ENCODE measurements around the gene SLC6A11.

The SLC6A11 gene

GRCh38 chr3:10816019-10816862 lies at the start of gene SLC6A11:
TSS of gene SLC6A11 (plus strand) at chr3:10816228. CDS start at chr3:10816266, 38 bp downstream.
- TF ChIP-seq CTCF (IDR thresholded peaks at IDR 0.05; ENCODE audit: low read depth, low read length, missing control alignments) = no peak
- in situ Hi-C loops (cut with HindIII; ENCODE audit: low pct_ligation_motif_present, low sequenced_read_pairs) = no loop called here
- no peak within 1 kb of the TSS for H3K4me3 ChIP-seq (ENCODE audit: low read depth, low read length)
- no peak for DNase-seq
- no peak within 1 kb of the TSS for H3K27ac ChIP-seq
- H3K27me3 ChIP-seq (replicated peaks) = peaks cover 27% of the 10 kb centered on the region
- no peaks in the 10 kb centered on the region for H3K36me3 ChIP-seq (replicated peaks)

- in situ Hi-C loops (cut with HindIII; ENCODE audit: low pct_ligation_motif_present, low sequenced_read_pairs) = no loop called here
- Histone ChIP-seq H3K36me3 (replicated peaks) (no peaks in the 10 kb centered on the region), H3K27ac (no peak overlapping the region), H3K27me3 (replicated peaks) (no peaks in the 10 kb centered on the region), H3K4me3 (ENCODE audit: low read depth, low read length) (no peak overlapping the region)
- TF ChIP-seq CTCF (IDR thresholded peaks at IDR 0.05; ENCODE audit: low read depth, low read length, missing control alignments) = no peak
- no peak for DNase-seq
Observed at GRCh38 chr3:10768708-10769394, 47.2 kb upstream of the SLC6A11 start.

- Histone ChIP-seq H3K4me3 (ENCODE audit: low read depth, low read length) (no peak overlapping the region), H3K27ac (no peak overlapping the region), H3K36me3 (replicated peaks) (no peaks in the 10 kb centered on the region), H3K27me3 (replicated peaks) (no peaks in the 10 kb centered on the region)
- in situ Hi-C loops (cut with HindIII; ENCODE audit: low pct_ligation_motif_present, low sequenced_read_pairs) = no loop called here
- DNase-seq = no peak
- no peak for TF ChIP-seq CTCF (IDR thresholded peaks at IDR 0.05; ENCODE audit: low read depth, low read length, missing control alignments)
Observed at GRCh38 chr3:10770547-10770946, 45.5 kb upstream of the SLC6A11 start.

- in situ Hi-C loops (cut with HindIII; ENCODE audit: low pct_ligation_motif_present, low sequenced_read_pairs) = no loop called here
- TF ChIP-seq CTCF (IDR thresholded peaks at IDR 0.05; ENCODE audit: low read depth, low read length, missing control alignments) = no peak
- H3K27me3 ChIP-seq (replicated peaks) = no peaks in the 10 kb centered on the region
- no peaks in the 10 kb centered on the region for H3K36me3 ChIP-seq (replicated peaks)
- DNase-seq = no peak
- H3K27ac ChIP-seq = no peak overlapping the region
- H3K4me3 ChIP-seq (ENCODE audit: low read depth, low read length) = no peak overlapping the region
Observed at GRCh38 chr3:10770981-10771380, 45.0 kb upstream of the SLC6A11 start.

GRCh38 chr3:10771486-10772270 lies 44.4 kb upstream of the SLC6A11 start:
- no peaks in the 10 kb centered on the region for H3K36me3 ChIP-seq (replicated peaks)
- no peak for DNase-seq
- no peaks in the 10 kb centered on the region for H3K27me3 ChIP-seq (replicated peaks)
- H3K4me3 ChIP-seq (ENCODE audit: low read depth, low read length) = no peak overlapping the region
- no peak overlapping the region for H3K27ac ChIP-seq
- TF ChIP-seq CTCF (IDR thresholded peaks at IDR 0.05; ENCODE audit: low read depth, low read length, missing control alignments) = no peak
- in situ Hi-C loops (cut with HindIII; ENCODE audit: low pct_ligation_motif_present, low sequenced_read_pairs) = no loop called here
